ENCODE measurements around the gene SIGLEC11.

DNA sequence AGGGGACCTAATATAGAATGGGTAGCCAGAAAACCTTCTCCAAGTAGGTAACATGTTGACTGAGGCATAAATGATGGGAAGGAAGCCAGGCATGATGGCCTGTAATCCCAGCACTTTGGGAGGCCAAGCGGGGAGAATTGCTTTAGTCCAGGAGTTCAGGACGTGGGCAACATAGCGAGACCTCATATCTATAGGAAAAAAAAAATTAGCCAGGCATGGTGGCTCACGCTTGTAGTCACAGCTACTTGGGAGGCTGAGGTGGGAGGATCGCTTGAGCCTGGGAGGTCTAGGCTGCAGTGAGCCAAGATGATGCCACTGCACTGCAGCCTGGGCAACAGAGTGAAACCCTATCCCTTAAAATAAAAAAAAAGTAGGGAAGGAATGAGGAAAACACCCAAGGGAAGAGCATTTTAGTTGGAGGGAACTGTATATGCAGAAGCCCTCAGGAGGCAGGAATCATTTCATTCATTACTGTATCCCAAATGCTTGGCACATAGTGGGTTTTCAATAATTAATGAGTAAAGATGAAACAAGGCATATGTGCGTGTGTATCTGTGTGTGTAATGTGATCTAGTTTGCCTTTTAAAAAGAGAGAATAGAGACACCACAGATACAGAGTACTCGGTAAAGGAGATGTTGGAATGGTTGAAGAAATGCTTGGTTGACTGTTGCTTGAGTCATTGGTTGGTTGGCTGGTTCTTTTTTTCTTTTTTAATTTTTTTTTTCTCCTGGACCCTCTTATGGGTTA lies 29.5 kb downstream of the SIGLEC11 start:
- TF ChIP-seq, protein P1, sequence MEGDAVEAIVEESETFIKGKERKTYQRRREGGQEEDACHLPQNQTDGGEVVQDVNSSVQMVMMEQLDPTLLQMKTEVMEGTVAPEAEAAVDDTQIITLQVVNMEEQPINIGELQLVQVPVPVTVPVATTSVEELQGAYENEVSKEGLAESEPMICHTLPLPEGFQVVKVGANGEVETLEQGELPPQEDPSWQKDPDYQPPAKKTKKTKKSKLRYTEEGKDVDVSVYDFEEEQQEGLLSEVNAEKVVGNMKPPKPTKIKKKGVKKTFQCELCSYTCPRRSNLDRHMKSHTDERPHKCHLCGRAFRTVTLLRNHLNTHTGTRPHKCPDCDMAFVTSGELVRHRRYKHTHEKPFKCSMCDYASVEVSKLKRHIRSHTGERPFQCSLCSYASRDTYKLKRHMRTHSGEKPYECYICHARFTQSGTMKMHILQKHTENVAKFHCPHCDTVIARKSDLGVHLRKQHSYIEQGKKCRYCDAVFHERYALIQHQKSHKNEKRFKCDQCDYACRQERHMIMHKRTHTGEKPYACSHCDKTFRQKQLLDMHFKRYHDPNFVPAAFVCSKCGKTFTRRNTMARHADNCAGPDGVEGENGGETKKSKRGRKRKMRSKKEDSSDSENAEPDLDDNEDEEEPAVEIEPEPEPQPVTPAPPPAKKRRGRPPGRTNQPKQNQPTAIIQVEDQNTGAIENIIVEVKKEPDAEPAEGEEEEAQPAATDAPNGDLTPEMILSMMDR (conservative IDR thresholded peaks at IDR 0.05 in 1 of 2, IDR thresholded peaks at IDR 0.05 in 1 of 2; ENCODE audit: extremely low read depth in 1 of 2, insufficient read depth in 1 of 2, low read depth in 1 of 2, low read length in 2 of 2) = no peak
- no peak for TF ChIP-seq EZH2 (IDR thresholded peaks at IDR 0.05; ENCODE audit: borderline replicate concordance, low read length)
